ENCODE results near the gene DENND2A.
"Not testable (repeated sequence)": the region's sequence is repeated elsewhere in the genome, so short reads cannot be mapped to it uniquely, and the experiment has no call there.

The DENND2A gene

GRCh38 chr7:140672382-140673062 lies 31.9 kb upstream of the DENND2A start, which contains the start of gene ADCK2:
TSS of gene ADCK2 (plus strand) at chr7:140672945. CDS start at chr7:140673331, 386 bp downstream.
- H3K9ac ChIP-seq (ENCODE audit: low read depth, low read length), result peak within 1 kb of the TSS; percentile 74
- no peaks in the 10 kb centered on the region for H3K36me3 ChIP-seq (ENCODE audit: insufficient read depth, low read length)
- peaks cover 13% of the 10 kb centered on the region for H3K4me1 ChIP-seq (ENCODE audit: control insufficient read depth, insufficient read depth, low read length)
- peak within 1 kb of the TSS; percentile 92 for H3K4me3 ChIP-seq (ENCODE audit: low read length)
- H3K4me2 ChIP-seq (ENCODE audit: low read length), result peak within 1 kb of the TSS; percentile 97
- H3K9me3 ChIP-seq (replicated peaks; ENCODE audit: low read length), result no peaks in the 10 kb centered on the region
- H3K27me3 ChIP-seq (ENCODE audit: control insufficient read depth, insufficient read depth, low read length), result peaks cover 9% of the 10 kb centered on the region

- H3K4me1 ChIP-seq (ENCODE audit: control insufficient read depth, insufficient read depth, low read length), result peaks cover 13% of the 10 kb centered on the region
- H3K4me2 ChIP-seq (ENCODE audit: low read length), result no peak overlapping the region
- H3K36me3 ChIP-seq (ENCODE audit: insufficient read depth, low read length), result no peaks in the 10 kb centered on the region
- peak overlapping the region; percentile 92 for H3K4me3 ChIP-seq (ENCODE audit: low read length)
- H3K9me3 ChIP-seq (replicated peaks; ENCODE audit: low read length), result no peaks in the 10 kb centered on the region
- H3K9ac ChIP-seq (ENCODE audit: low read depth, low read length), result no peak overlapping the region
- H3K27me3 ChIP-seq (ENCODE audit: control insufficient read depth, insufficient read depth, low read length), result peaks cover 14% of the 10 kb centered on the region
These were observed 31.4 kb upstream of the DENND2A start for GRCh38 chr7:140671966-140672365.

GRCh38 chr7:140670343-140670935 lies 29.8 kb upstream of the DENND2A start:
- Histone ChIP-seq H3K9me3 (replicated peaks; ENCODE audit: low read length) (no peaks in the 10 kb centered on the region), H3K27me3 (ENCODE audit: control insufficient read depth, insufficient read depth, low read length) (peaks cover 20% of the 10 kb centered on the region), H3K9ac (ENCODE audit: low read depth, low read length) (no peak overlapping the region), H3K4me2 (ENCODE audit: low read length) (no peak overlapping the region), H3K4me1 (ENCODE audit: control insufficient read depth, insufficient read depth, low read length) (peaks cover 13% of the 10 kb centered on the region), H3K36me3 (ENCODE audit: insufficient read depth, low read length) (no peaks in the 10 kb centered on the region), H3K4me3 (ENCODE audit: low read length) (no peak overlapping the region)

GRCh38 chr7:140669862-140670261 lies 29.2 kb upstream of the DENND2A start:
- peaks cover 13% of the 10 kb centered on the region for H3K4me1 ChIP-seq (ENCODE audit: control insufficient read depth, insufficient read depth, low read length)
- not testable (repeated sequence) for H3K4me3 ChIP-seq (ENCODE audit: low read length); H3K9me3 ChIP-seq (replicated peaks; ENCODE audit: low read length); H3K9ac ChIP-seq (ENCODE audit: low read depth, low read length); H3K4me2 ChIP-seq (ENCODE audit: low read length); H3K36me3 ChIP-seq (ENCODE audit: insufficient read depth, low read length)
- peaks cover 20% of the 10 kb centered on the region for H3K27me3 ChIP-seq (ENCODE audit: control insufficient read depth, insufficient read depth, low read length)

GRCh38 chr7:140669352-140669751 lies 28.7 kb upstream of the DENND2A start:
- Histone ChIP-seq H3K9me3 (replicated peaks; ENCODE audit: low read length) (no peaks in the 10 kb centered on the region), H3K4me2 (ENCODE audit: low read length) (no peak overlapping the region), H3K36me3 (ENCODE audit: insufficient read depth, low read length) (no peaks in the 10 kb centered on the region), H3K4me1 (ENCODE audit: control insufficient read depth, insufficient read depth, low read length) (peaks cover 11% of the 10 kb centered on the region), H3K9ac (ENCODE audit: low read depth, low read length) (no peak overlapping the region), H3K27me3 (ENCODE audit: control insufficient read depth, insufficient read depth, low read length) (peaks cover 20% of the 10 kb centered on the region), H3K4me3 (ENCODE audit: low read length) (no peak overlapping the region)

- no peaks in the 10 kb centered on the region for H3K9me3 ChIP-seq (replicated peaks; ENCODE audit: low read length)
- H3K4me3 ChIP-seq (ENCODE audit: low read length), result no peak overlapping the region
- H3K4me2 ChIP-seq (ENCODE audit: low read length), result no peak overlapping the region
- H3K4me1 ChIP-seq (ENCODE audit: control insufficient read depth, insufficient read depth, low read length), result peaks cover 5% of the 10 kb centered on the region
- no peaks in the 10 kb centered on the region for H3K36me3 ChIP-seq (ENCODE audit: insufficient read depth, low read length)
- H3K9ac ChIP-seq (ENCODE audit: low read depth, low read length), result no peak overlapping the region
- H3K27me3 ChIP-seq (ENCODE audit: control insufficient read depth, insufficient read depth, low read length), result peaks cover 20% of the 10 kb centered on the region
These were observed 28.0 kb upstream of the DENND2A start for GRCh38 chr7:140668641-140669040.

GRCh38 chr7:140667476-140667875 lies 26.9 kb upstream of the DENND2A start:
- H3K9ac ChIP-seq (ENCODE audit: low read depth, low read length), result no peak overlapping the region
- no peaks in the 10 kb centered on the region for H3K4me1 ChIP-seq (ENCODE audit: control insufficient read depth, insufficient read depth, low read length)
- no peaks in the 10 kb centered on the region for H3K9me3 ChIP-seq (replicated peaks; ENCODE audit: low read length)
- H3K36me3 ChIP-seq (ENCODE audit: insufficient read depth, low read length), result no peaks in the 10 kb centered on the region
- H3K27me3 ChIP-seq (ENCODE audit: control insufficient read depth, insufficient read depth, low read length), result peaks cover 20% of the 10 kb centered on the region
- no peak overlapping the region for H3K4me2 ChIP-seq (ENCODE audit: low read length)
- H3K4me3 ChIP-seq (ENCODE audit: low read length), result no peak overlapping the region

GRCh38 chr7:140662938-140663337 lies 22.3 kb upstream of the DENND2A start:
- H3K9me3 ChIP-seq (replicated peaks; ENCODE audit: low read length); H3K4me3 ChIP-seq (ENCODE audit: low read length); H3K4me2 ChIP-seq (ENCODE audit: low read length); H3K36me3 ChIP-seq (ENCODE audit: insufficient read depth, low read length); H3K4me1 ChIP-seq (ENCODE audit: control insufficient read depth, insufficient read depth, low read length); H3K9ac ChIP-seq (ENCODE audit: low read depth, low read length): not testable (repeated sequence)
- peaks cover 28% of the 10 kb centered on the region for H3K27me3 ChIP-seq (ENCODE audit: control insufficient read depth, insufficient read depth, low read length)

GRCh38 chr7:140661124-140661523 lies 20.5 kb upstream of the DENND2A start:
- Histone ChIP-seq H3K9ac (ENCODE audit: low read depth, low read length) (no peak overlapping the region), H3K4me2 (ENCODE audit: low read length) (peak overlapping the region; percentile 42), H3K27me3 (ENCODE audit: control insufficient read depth, insufficient read depth, low read length) (peaks cover 14% of the 10 kb centered on the region), H3K9me3 (replicated peaks; ENCODE audit: low read length) (no peaks in the 10 kb centered on the region), H3K36me3 (ENCODE audit: insufficient read depth, low read length) (no peaks in the 10 kb centered on the region), H3K4me3 (ENCODE audit: low read length) (no peak overlapping the region), H3K4me1 (ENCODE audit: control insufficient read depth, insufficient read depth, low read length) (no peaks in the 10 kb centered on the region)

GRCh38 chr7:140659856-140660255 lies 19.2 kb upstream of the DENND2A start:
- no peaks in the 10 kb centered on the region for H3K4me1 ChIP-seq (ENCODE audit: control insufficient read depth, insufficient read depth, low read length)
- H3K9me3 ChIP-seq (replicated peaks; ENCODE audit: low read length), result no peaks in the 10 kb centered on the region
- no peak overlapping the region for H3K9ac ChIP-seq (ENCODE audit: low read depth, low read length)
- H3K36me3 ChIP-seq (ENCODE audit: insufficient read depth, low read length), result no peaks in the 10 kb centered on the region
- no peak overlapping the region for H3K4me3 ChIP-seq (ENCODE audit: low read length)
- peaks cover 14% of the 10 kb centered on the region for H3K27me3 ChIP-seq (ENCODE audit: control insufficient read depth, insufficient read depth, low read length)
- no peak overlapping the region for H3K4me2 ChIP-seq (ENCODE audit: low read length)

- H3K4me3 ChIP-seq (ENCODE audit: low read length), result no peak overlapping the region
These were observed 17.3 kb upstream of the DENND2A start for GRCh38 chr7:140657891-140658290.

More at GRCh38 chr7:140657891-140658290, 17.3 kb upstream of the DENND2A start:
- Histone ChIP-seq H3K4me2 (ENCODE audit: low read length) (no peak overlapping the region), H3K9ac (ENCODE audit: low read depth, low read length) (no peak overlapping the region), H3K9me3 (replicated peaks; ENCODE audit: low read length) (no peaks in the 10 kb centered on the region), H3K4me1 (ENCODE audit: control insufficient read depth, insufficient read depth, low read length) (no peaks in the 10 kb centered on the region), H3K36me3 (ENCODE audit: insufficient read depth, low read length) (no peaks in the 10 kb centered on the region), H3K27me3 (ENCODE audit: control insufficient read depth, insufficient read depth, low read length) (peaks cover 14% of the 10 kb centered on the region)
